Gastrocnemius medialis (tissue), 4 donors: ENCODE data around the gene TRPV6. TPM values are rescaled to one million over a fixed set of nuclear protein-coding genes. Genes with fewer than 3 reads are reported as not detected.

Experiments used
- ATAC-seq, 2 donors: fragments of 150-250 bp; one replicate each; pipeline ENCODE4 v1.9.1; 2016
- DNase-seq, 2 donors: peaks; one replicate each; pipeline ENCODE4 v3.0.0-alpha.2; 2019
- H3K27ac ChIP-seq, 4 donors: fragments of 200-600 bp; sonication (generic); 1 replicate in 1 of 4; 2 replicates in 3 of 4; pipeline ENCODE4 v1.5.1; 2016 to 2018; ENCODE audit warnings: mild to moderate bottlenecking in 2 of 4, moderate library complexity in 1 of 4
- H3K27me3 ChIP-seq, 3 donors: fragments of 200-600 bp; sonication (generic) in 2 of 3; 1 replicate in 1 of 3; 2 replicates in 2 of 3; pipeline versions ENCODE4 v1.5.1 to v1.6.0; 2016 to 2019; ENCODE audit warnings: mild to moderate bottlenecking in 1 of 3, moderate library complexity in 1 of 3
- H3K36me3 ChIP-seq, 2 donors: fragments of 200-600 bp; sonication (generic) in 1 of 2; one replicate each; pipeline ENCODE4 v1.5.1; 2017 to 2018
- H3K4me1 ChIP-seq, 2 donors: fragments of 200-600 bp; sonication (generic) in 1 of 2; one replicate each; pipeline ENCODE4 v1.5.1; 2016 to 2017; ENCODE audit warnings: mild to moderate bottlenecking in 2 of 2
- H3K4me3 ChIP-seq, 4 donors: fragments of 200-600 bp; sonication (generic) in 3 of 4; 1 replicate in 1 of 4; 2 replicates in 3 of 4; pipeline ENCODE4 v1.5.1; 2016 to 2019; ENCODE audit warnings: mild to moderate bottlenecking in 2 of 4
- H3K9me3 ChIP-seq, 3 donors: fragments of 200-600 bp; sonication (generic) in 2 of 3; 1 replicate in 1 of 3; 2 replicates in 2 of 3; pipeline ENCODE4 v1.5.1; 2016 to 2019
- CTCF ChIP-seq, 5 experiments: fragments of 450-650 bp in 3 of 5; fragments of 200-600 bp in 2 of 5; sonication (generic) in 2 of 5; IDR thresholded peaks in 4 of 5; conservative IDR thresholded peaks in 1 of 5; 1 replicate in 4 of 5; 2 replicates in 1 of 5; pipeline ENCODE4 v1.5.1; 2016 to 2019; ENCODE audit warnings: antibody characterized with exemption in 5 of 5, mild to moderate bottlenecking in 3 of 5, moderate library complexity in 3 of 5
- POLR2A ChIP-seq, 2 donors: fragments of 450-650 bp; IDR thresholded peaks; one replicate each; pipeline ENCODE4 v1.6.1; 2017; ENCODE audit warnings: antibody characterized with exemption in 2 of 2, mild to moderate bottlenecking in 2 of 2, moderate library complexity in 2 of 2
- in situ Hi-C, 4 donors: fragments of 200-750 bp; cut with MboI; loops; one replicate each; pipeline versions ENCODE4 v1.15.0 to v1.8.0; 2017; ENCODE audit warnings: low sequenced_read_pairs in 4 of 4
- intact Hi-C: fragments of 100-400 bp; cut with DNase I; formaldehyde crosslinking; loops from one replicate; pipeline ENCODE4 v1.15.1; 2023; ENCODE audit warnings: low total_unique reads
- total RNA-seq, 4 donors: library from RNA; depleted of rRNA; stranded (reverse); fragments of >200 nt; gene quantifications; one replicate each; pipeline versions ENCODE4 v1.1.0 to v1.2.3, GENCODE V29; 2016

TRPV6 gene
- total RNA-seq, 4 donors from 2014 or later = not detected

DNA sequence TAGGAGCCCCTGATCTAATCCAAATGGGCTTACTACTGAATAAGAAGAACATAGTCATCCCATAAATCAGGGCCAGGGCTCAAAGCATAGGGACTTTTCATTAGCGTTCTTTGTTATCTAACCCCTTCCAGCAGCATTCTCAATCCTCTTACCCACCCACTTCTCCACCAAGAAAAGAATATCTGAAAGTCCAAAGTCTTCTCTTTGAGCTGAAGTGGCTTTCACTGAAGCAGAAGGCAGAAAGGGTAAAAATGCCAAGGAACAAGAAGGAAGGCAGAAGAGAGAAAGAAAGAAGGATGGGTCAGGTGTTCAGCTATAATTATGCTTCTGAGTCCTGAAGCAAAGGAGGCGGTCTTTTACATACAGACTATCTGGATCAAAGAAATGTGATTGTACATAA lies 37.8 kb upstream of the TRPV6 start:
- TF ChIP-seq CTCF (IDR thresholded peaks at IDR 0.05 in 4 of 5, conservative IDR thresholded peaks at IDR 0.05 in 1 of 5) (no peak), POLR2A (IDR thresholded peaks at IDR 0.05) (no peak)
- intact Hi-C loops = no loop called here
- no peaks in the 10 kb centered on the region for H3K4me1 ChIP-seq
- H3K4me3 ChIP-seq = no peak overlapping the region
- H3K36me3 ChIP-seq = no peaks in the 10 kb centered on the region
- ATAC-seq (no peak), DNase-seq (no peak)
- H3K27ac ChIP-seq = no peak overlapping the region
- no peaks in the 10 kb centered on the region for H3K9me3 ChIP-seq
- H3K27me3 ChIP-seq = no peaks in the 10 kb centered on the region
- in situ Hi-C loops = no loop called here

DNA sequence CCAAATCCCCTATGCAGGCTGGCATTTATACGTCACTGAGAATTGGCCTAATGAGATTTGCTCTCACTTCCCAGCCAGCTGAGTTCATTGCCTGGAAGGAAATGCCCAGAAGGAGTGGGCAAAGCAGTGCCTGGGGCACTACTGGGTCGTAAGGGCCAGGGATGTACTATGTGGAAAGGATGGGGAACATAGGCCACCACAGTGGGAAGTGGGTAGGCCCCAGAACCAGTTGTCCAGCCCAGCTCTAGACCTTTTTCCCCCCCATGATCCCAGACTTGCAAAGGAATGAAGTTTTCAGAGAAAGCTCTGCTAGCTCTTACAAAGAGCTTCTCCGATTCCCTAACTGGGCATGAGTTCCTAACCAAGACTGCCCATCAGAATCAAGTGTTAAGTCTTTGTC lies 34.1 kb upstream of the TRPV6 start:
- Histone ChIP-seq H3K9me3 (no peaks in the 10 kb centered on the region), H3K27me3 (no peaks in the 10 kb centered on the region), H3K36me3 (no peaks in the 10 kb centered on the region), H3K4me1 (no peaks in the 10 kb centered on the region), H3K27ac (no peak overlapping the region), H3K4me3 (no peak overlapping the region)
- TF ChIP-seq CTCF (IDR thresholded peaks at IDR 0.05 in 4 of 5, conservative IDR thresholded peaks at IDR 0.05 in 1 of 5) (no peak), POLR2A (IDR thresholded peaks at IDR 0.05) (no peak)
- in situ Hi-C loops (no loop called here), intact Hi-C loops (no loop called here)
- ATAC-seq (no peak), DNase-seq (no peak)

GRCh38 chr7:142918901-142919300 lies 33.4 kb upstream of the TRPV6 start:
- TF ChIP-seq CTCF (IDR thresholded peaks at IDR 0.05 in 4 of 5, conservative IDR thresholded peaks at IDR 0.05 in 1 of 5) (no peak), POLR2A (IDR thresholded peaks at IDR 0.05) (no peak)
- in situ Hi-C loops = no loop called here
- no peak for DNase-seq
- no peaks in the 10 kb centered on the region for H3K36me3 ChIP-seq
- no peak overlapping the region for H3K27ac ChIP-seq
- no peak overlapping the region for H3K4me3 ChIP-seq
- H3K27me3 ChIP-seq = no peaks in the 10 kb centered on the region
- H3K4me1 ChIP-seq = no peaks in the 10 kb centered on the region
- intact Hi-C loops = no loop called here
- no peak for ATAC-seq
- H3K9me3 ChIP-seq = no peaks in the 10 kb centered on the region

- H3K4me1 ChIP-seq = no peaks in the 10 kb centered on the region
- no peak for TF ChIP-seq POLR2A (IDR thresholded peaks at IDR 0.05)
- no peak for TF ChIP-seq CTCF (IDR thresholded peaks at IDR 0.05 in 4 of 5, conservative IDR thresholded peaks at IDR 0.05 in 1 of 5)
- ATAC-seq = no peak
- no peak for DNase-seq
- H3K27ac ChIP-seq = no peak overlapping the region
- no peaks in the 10 kb centered on the region for H3K36me3 ChIP-seq
- no peaks in the 10 kb centered on the region for H3K27me3 ChIP-seq
- H3K9me3 ChIP-seq = no peaks in the 10 kb centered on the region
- H3K4me3 ChIP-seq = no peak overlapping the region
- intact Hi-C loops = no loop called here
- in situ Hi-C loops = no loop called here
These were observed 31.9 kb upstream of the TRPV6 start for GRCh38 chr7:142917447-142917846.

DNA sequence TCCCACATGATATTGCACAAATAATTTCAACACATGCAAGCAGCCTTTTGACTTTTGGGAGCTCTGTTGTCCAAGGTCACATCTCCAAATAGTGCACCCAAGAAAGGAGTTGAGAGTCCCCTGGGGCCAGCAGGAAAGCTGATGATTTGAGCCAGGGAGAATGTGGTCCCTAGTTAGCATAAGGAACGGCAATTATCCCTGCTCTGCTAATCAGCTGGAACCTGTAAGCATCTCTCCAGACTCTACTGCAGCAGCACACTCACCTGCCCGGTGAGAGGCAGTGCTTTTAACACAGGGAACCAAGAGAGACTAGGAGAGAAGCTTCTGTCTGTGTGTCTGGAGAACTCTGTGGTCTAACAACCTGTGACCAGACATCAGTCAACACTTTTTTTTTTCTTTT lies 31.0 kb upstream of the TRPV6 start:
- in situ Hi-C loops = no loop called here
- TF ChIP-seq POLR2A (IDR thresholded peaks at IDR 0.05) (no peak), CTCF (IDR thresholded peaks at IDR 0.05 in 4 of 5, conservative IDR thresholded peaks at IDR 0.05 in 1 of 5) (no peak)

More for the DNA sequence above, 31.0 kb upstream of the TRPV6 start:
- no peaks in the 10 kb centered on the region for H3K27me3 ChIP-seq
- DNase-seq (no peak), ATAC-seq (no peak)
- no peaks in the 10 kb centered on the region for H3K4me1 ChIP-seq
- intact Hi-C loops = no loop called here
- H3K27ac ChIP-seq = no peak overlapping the region
- no peaks in the 10 kb centered on the region for H3K9me3 ChIP-seq
- H3K36me3 ChIP-seq = no peaks in the 10 kb centered on the region
- no peak overlapping the region for H3K4me3 ChIP-seq
